GM21390 (cell line): ENCODE data around the gene GRID2IP.

Source experiments
- ATAC-seq: cut with Tn5 transposase; IDR thresholded peaks from one replicate; pipeline ENCODE4 v1.9.1; 2021; ENCODE audit not compliant: unreplicated experiment

The GRID2IP gene

DNA sequence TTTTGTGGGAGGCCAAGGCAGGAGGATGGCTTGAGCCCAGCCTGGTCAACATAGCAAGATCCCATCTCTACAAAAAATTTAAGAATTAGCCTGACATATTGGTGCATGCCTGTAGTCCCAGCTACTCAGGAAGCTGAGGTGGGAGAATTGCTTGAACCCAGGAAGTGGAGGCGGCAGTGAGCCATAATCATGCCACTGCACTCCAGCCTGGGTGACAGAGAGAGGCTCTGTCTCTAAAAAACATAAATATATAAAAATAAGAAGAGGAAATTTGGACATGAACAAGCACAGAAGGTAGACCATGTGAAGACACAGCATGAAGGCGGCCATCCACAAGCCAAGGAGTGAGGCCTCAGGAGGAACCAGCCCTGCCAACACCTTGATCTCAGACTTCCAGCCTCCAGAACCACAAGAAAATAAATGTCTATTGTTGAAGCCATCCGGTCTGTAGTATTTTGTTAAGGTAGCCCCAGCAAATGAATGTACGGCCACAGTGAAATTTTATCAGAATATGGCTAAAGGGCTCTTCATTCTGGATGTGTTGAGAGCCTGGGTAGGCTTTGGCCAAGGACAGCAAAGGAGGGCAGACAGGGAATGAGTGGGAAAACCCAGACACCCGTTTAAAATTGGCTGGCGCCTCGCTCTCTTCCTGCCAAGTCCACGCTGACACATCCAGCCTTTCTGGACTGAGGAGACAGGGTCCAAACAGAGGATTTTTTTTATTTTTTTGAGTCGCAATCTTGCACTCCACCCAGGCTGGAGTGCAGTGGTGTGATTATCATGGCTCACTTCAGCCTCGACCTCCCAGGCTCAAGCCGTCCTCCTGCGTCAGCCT lies 12.9 kb upstream of the GRID2IP start:
- no peak for ATAC-seq

DNA sequence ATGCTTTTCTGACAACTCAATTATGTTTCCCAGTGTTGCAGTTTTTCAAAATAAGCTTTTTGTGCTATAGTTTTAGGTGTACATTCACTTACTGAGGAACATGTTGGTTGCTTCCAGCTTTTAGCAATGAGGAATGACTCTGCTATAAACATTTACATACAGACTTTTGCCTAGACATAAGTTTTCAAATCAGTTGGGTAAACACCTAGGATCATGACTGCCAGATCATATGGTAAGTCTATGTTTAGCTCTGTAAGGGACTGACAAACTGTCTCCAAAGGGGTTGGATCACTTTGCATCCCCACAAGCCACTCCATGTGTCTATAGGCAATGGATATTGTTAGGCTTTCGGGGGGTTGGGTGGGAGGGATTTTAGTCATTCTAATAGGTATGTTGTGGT lies 10.8 kb upstream of the GRID2IP start:
- no peak for ATAC-seq

DNA sequence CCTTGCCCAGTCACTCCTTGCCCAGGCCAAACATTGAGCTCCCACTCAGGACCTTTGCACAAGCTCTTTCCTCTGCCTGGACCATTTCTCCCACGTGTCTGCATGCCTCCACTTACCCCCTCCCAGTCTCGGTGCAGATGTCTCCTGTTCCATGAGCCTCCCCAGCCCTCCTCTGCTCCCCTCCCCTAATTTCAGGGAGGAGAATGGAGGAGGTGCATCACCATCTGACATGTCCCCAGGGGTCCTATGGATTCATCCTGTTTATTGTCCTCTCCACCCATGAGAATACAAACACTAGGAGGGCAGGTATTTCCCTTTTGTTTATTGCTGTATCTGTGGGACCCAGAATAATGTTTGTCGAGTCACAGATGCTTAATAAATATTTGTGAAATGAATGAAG lies 8.6 kb upstream of the GRID2IP start:
- no peak for ATAC-seq

DNA sequence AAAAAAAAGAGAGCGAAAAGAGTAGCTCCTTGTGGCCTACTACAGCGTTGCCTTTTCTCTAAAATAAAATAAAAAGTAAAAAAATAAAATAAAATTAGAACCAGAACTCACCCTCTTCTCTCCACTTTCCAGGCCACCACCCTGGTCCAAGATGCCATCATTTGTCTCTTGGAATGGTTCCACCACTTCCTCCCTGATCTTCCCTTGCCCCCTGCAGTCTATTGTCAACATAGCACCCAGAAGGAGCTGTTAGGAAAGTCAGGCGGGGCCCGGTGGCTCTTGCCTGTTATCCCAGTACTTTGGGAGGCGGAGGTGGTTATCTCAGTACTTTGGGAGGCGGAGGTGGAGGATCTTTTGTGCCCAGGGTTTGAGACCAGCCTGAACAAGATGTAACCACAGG lies 7.6 kb upstream of the GRID2IP start:
- no peak for ATAC-seq

DNA sequence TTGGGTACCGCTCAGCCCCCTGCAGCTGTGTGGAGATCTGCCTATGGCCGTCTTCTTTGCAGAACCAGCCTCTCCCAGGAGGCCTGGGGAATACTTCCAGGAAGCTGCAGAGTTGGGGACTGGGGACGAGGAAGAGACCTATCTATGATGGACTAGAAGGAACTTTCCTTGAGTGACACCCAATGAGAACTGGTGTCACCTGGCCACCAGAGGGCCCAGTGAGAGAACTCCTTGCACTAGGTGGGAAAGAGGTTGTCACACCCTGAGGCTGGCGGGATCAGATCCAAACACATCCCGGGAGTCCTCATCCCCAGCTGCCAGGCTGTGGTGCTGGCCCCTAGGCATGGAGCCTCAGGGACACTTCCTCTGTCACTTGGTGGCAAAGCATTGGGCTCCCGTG lies 4.9 kb upstream of the GRID2IP start:
- ATAC-seq: no peak

DNA sequence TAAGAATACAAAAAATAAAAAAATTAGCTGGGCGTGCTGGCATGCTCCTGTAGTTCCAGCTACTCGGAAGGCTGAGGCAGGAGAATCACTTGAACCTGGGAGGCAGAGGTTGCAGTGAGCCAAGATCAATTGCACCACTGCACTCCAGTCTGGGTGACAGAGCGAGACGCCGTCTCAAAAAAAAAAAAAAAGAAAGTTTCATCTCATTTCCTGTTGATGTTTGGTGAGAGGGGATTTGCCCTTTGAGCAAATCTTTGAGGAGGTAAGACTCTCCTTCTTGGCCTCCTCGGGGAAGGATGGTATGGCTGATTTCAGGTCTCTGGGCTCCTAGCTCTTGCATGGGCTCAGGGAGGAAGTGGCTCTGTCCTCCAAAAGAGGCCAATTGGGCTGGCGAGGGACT lies 3.6 kb upstream of the GRID2IP start:
- ATAC-seq: no peak

DNA sequence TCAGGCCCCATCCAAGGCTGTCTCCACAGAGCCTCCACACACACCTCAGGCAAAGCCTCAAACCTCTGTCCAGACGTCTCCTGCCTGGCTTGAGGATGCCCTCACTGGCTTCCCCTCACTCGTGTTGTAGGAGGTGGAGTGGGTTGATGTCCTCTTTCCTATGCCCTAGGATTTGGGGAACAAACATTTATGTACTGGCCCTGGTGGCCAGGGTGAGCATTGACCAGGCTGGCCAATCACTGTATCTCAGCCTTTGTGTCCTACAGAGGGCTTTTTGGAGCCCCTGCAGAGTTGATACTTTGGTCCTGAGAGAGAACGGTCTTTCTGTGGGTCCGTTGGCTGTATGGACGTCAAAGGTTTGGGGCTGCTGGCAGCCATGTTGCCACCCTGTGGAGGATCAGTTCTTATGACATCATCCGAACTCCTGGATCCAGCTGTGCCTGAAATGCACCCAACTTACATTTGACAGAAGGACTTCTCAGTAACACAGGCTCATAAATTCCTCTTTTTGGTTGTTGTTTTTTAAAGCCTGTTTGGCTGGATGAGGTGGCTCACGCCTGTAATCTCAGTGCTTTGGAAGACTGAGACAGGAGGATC lies 2.3 kb upstream of the GRID2IP start:
- ATAC-seq: no peak

DNA sequence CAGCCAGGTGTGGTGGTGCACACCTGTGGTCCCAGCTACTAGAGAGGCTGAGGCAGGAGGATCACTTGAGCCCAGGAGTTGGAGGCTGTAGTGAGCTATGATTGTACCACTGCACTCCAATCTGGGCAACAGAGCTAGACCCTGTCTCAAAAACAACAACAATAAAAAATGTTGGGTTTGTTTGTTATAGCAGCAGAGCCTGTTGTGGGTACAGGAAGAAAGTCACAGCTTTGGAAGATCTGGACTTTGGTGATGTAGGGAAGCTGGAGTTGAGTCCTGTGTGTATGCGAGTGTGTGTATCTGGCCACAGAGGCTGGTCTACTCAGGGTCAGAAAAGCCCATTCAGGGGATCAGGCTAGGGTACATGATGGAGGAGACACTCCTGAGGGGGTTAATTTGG lies 3.9 kb downstream of the GRID2IP start:
- no peak for ATAC-seq

DNA sequence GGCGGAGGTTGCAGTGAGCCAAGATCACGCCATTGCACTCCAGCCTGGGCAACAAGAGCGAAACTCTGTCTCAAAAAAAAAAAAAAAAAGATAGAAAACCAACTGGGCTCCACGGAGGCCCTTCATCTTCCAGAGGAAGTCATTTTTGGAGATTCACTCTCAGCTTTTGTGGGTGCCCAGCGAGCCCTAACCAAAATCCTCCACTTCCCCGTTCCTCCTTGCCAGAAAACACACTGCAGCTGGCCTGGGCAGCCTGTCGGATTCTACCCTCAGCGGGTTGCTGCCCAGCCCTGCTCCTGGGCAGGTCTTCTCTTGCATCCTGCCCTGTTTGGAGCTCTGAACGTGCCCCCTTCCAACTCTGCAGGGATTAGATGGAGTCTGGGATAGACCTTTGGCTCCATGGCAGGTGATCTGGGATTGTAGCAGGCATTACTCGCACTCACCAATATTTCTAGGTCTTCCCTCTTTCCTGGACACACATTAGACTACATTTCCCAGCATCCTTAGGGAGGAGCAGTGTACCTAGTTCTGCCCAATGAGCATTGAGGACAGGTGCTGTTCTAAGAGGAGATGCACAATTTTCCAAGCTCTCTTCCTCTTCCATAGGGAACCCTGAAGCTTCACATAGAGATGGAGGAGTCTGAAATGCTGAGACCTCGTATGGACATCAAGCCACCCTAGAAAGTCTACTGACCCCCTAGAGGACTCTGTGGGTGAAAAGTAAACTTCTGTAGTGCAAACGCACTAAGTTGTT lies 4.6 kb downstream of the GRID2IP start:
- no peak for ATAC-seq

DNA sequence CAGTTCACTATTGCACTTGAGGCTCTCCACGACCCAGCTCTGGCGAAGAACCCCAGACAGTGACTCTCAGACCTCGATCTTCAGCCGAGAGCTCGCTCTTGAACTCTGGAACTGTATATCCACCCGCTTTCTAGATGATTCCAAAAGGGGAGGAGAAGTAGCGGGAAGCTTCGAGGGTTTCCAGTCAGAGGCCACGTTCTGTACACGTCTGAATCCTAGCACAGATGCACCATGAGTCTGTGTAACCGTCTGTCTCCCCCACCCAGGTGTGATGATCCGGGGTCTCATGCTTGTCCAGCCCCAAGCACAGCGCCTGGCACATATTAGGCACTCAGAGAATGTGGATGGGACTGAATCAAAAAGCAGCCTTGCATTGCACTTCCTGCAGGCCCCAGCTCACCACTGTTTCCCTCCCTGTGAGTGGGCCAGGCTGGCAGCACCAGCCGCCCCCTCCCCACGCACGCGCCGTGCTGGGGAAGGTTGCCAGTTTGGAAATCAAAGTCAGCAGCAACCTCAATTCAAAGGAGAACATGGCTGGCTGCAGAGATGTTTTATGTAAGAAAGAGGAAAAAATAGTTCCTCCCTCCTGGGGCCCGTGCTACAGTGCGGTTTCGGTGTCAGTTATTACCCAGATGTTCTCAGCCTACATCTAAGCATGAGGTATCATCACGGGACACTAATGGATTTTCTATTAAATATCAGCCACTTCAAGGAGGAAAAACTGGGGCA lies 5.7 kb downstream of the GRID2IP start:
- ATAC-seq: no peak

DNA sequence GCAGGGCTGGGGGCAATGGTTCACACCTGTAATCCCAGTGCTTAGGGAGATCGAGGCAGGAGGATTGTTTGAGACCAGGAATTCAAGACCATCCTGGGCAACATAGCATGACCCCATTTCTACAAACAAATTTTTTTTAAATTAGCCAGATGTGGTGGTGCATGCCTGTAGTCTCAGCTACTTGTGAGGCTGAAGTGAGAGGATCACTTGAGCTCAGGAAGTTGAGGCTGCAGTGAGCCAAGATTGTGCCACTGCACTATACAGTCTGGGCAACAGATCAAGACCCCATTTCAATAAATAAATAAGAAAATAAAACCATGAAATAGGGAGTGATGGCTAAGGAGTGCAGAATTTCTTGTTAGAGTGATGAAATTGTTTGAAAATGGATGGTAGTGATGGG lies 8.9 kb downstream of the GRID2IP start:
- ATAC-seq: no peak

DNA sequence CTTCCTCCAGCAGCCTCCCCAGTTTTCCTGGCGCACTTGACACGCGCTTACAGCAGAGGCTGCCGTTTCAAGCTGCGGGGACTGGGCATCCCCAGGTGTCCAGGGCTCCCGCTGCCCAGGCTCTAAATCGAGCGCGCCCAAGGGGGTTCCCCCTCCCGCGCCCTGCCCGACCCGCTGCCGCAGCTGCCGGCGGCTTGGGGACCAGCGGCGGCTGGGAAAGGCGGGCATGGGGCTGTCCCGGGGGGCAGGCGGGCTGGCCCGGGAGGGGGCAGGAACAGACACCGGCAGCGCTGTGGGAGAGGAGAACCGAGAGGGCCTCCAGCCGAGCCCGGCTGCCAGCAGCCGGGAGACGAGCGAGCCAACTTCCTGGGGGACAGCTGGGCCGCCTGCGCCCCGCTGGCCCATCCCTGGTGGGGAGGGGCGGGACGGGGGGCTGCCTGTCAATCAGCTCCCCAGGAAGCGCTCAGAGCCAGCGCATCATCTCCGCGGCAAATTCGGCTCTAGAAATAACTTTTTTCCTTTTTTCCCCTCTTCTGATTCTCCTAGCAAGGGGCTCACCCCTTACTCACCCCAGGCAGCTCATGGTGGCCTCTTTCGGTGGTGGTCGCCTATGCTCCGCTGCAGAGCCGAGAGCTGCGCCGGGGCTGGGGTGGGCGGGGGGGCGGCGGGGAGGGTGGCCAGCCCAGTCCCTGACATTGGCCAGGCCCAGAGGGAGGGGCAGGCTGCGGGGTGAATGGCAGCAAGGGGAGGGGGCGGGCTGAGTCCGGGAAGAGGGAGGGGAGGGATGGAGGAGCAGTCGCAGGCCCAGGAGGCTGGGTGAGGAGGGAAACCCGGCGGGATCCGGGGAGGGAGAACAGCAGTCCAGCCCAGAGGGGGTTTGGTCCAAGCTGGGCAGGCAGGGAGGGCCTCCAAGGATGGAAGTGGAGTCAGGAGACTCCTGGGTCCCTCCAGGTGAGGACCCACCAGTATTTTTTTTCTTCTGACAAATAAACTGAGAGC lies 14.7 kb downstream of the GRID2IP start:
- no peak for ATAC-seq

DNA sequence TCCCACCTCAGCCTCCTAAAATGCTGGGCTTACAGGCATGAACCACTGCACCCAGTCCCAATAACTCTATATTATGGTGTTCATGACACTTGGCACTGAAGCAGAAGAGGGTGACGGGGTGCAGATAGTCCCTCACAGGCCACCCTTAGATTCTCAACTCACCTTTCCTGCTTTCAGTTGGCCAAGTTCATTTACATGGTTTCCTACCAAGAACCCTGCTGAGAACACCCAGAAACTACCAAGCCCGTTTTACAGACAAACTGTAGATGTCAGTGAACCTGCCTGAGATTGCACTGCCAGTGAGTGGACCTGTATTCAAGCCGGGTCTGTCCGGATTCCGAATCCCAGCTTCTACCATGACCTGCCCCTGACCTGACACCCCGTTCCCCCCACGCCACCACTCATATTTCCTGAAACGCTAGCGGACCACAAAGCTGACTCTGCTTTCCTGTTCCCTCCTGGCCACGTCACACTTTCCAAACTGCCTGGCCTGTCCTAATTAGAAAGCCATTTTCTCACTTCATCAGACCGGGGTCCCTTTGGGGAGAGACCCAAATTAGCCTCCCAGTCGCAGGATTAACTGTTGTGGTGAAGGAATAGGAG lies 17.3 kb downstream of the GRID2IP start:
- ATAC-seq: no peak

DNA sequence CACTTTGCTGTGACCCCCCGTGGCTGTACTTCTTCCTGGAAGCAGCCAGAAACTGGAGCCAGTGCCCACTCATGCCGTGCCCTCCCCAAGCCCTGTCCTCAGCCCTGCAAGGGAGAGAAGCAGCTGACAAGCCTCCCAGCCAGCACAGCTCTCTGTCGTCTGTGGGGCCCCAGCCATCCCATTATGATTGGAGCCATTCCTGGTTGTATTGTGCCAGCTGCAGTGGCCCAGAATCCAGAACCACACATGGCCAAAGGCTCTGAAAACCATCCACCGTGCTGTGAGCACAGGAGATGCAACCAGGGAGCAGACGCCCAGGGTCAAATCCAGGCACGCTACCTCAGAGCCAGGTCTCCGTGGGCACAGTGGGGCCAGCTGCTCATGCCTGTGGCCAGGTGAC lies 18.7 kb downstream of the GRID2IP start:
- ATAC-seq: no peak

DNA sequence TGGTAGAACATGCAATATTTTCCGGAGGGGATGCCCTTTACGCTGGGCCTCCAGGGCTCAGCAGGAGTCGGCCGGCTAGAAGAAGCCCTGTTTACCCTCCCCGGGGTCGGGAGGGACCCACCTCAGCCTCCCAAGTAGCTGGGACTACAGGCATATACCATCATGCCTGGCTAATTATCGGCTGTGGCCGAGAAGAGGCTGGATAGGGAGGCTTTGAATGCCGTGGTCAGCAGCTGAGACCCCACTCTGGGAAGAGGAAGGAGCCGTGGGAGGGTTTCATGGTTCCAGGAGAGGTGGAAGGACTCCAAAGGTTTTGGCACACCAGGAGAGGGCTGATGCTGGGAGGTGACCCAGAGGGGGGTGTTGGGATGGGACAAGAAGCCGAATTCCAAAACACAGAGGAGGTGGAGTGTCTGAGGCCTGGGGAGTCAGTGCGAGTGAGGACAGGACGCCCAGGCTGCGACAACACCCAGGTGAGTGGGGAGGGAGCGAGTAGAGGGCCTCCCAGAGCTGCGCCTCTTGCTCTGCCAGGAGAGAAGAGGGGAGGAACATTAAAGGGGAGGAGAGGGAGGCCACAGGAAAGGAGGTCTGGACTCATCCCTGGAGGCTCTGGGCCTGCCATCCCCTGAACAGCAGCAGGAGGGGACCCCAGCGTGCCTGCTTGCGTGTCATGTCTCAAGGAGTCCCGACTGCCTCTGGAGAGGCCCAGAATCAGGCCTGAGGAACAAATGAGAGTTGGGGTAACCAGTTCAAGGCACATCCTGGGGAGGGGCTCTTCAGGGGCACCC lies 19.6 kb downstream of the GRID2IP start:
- ATAC-seq: no peak

DNA sequence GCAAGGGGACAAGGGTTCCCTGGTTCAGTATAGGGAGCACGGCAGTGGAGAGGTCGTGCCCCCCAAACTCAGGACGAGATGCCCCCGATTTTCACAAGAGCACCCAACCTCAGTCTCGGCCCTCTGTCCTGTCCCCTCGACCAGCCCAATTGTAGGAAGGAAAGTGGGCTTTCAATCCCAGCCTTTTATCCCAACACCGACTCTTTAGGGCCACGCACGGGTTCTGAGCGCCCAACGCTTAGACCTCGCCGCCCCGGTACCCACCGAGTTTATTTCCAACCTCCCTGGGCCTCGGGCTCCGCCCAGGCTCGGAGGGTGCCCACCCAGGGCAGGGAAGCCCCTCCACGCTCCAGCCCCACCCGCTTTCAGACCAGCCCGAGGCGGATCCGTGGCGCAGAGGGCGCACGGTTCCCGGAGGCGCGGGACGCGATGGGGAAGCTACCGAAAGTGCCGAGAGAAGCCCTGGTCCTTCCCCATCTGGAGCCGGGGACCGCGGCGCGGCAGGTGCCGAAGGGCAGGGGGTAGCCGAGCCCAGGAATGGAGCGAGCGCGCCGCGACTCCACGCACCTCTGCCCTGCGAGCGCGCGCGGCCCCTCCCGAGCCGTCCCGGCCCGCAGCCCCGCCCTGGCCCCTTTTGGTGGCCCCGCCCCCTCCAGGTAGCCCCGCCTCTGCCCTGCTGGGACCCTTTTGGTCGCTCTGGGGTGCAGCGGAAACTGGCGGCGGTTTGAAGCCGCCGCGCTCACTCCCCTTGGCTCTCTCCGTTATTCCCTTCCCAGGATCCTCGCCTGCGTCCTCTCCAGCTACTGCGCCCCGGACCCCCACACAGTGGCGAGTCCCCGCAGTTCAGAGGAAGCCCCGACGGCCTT lies 20.4 kb downstream of the GRID2IP start:
- ATAC-seq: peak; percentile 71

DNA sequence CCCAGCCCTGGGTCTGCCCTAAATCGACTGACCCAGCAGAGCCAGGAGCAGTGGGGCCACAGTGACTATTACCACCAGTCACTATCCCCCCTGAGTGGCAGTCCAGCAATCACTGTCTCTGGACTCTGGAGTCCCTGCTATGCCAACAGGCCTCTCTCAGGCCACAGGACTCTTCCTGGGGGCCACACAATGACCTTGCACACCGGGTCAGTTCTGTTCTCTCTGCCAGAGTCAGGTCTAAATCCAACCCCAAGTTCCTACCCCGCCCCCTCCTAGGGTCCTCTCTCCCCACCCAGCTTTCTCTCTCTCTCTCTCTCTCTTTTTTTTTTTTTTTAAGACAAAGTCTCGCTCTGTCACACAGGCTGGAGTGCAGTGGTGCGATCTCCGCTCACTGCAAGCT lies 21.6 kb downstream of the GRID2IP start:
- no peak for ATAC-seq
